Calu3 (cell line): ENCODE measurements around the gene CTF1. TPM values are rescaled to one million over a fixed set of nuclear protein-coding genes. Genes with fewer than 3 reads are reported as not detected.

ENCODE experiments used
- BruUV-seq: library from RNA; stranded (reverse); fragments of 400-500 nt; replicated peaks from 2 replicates; lab custom pipeline; 2021; lab: Mats Ljungman, UMichigan
- CTCF ChIA-PET: fragments of 300-600 bp; sonication (Branson Sonifier 250); formaldehyde crosslinking; loops from one replicate; lab custom pipeline; 2022; ENCODE audit warnings: antibody characterized with exemption; lab: Charles Lee
- DNase-seq: peaks from one replicate; pipeline ENCODE4 v3.0.0; 2022
- H3K27ac Mint-ChIP-seq: one replicate; pipeline ENCODE4 v1.8.0; 2022; ENCODE audit warnings: mixed read lengths; ENCODE audit not compliant: unreplicated experiment
- H3K27me3 Mint-ChIP-seq: one replicate; pipeline ENCODE4 v1.8.0; 2022; ENCODE audit warnings: mixed read lengths; ENCODE audit not compliant: unreplicated experiment
- H3K36me3 Mint-ChIP-seq: one replicate; pipeline ENCODE4 v1.8.0; 2022; ENCODE audit warnings: mild to moderate bottlenecking, moderate library complexity, mixed read lengths; ENCODE audit not compliant: insufficient read depth, unreplicated experiment
- H3K4me1 Mint-ChIP-seq: one replicate; pipeline ENCODE4 v1.8.0; 2022; ENCODE audit warnings: mild to moderate bottlenecking, low read depth, mixed read lengths; ENCODE audit not compliant: unreplicated experiment
- H3K4me3 Mint-ChIP-seq: one replicate; pipeline ENCODE4 v1.8.0; 2022; ENCODE audit warnings: mild to moderate bottlenecking, low read depth, moderate library complexity, mixed read lengths; ENCODE audit not compliant: unreplicated experiment
- H3K9me3 Mint-ChIP-seq: one replicate; pipeline ENCODE4 v1.8.0; 2022; ENCODE audit warnings: low read depth, mixed read lengths; ENCODE audit not compliant: unreplicated experiment
- CTCF ChIP-seq: fragments of 200-600 bp; IDR thresholded peaks from one replicate; pipeline ENCODE4 v1.8.0; 2022; ENCODE audit warnings: antibody characterized with exemption; ENCODE audit not compliant: unreplicated experiment
- intact Hi-C: fragments of 100-400 bp; cut with micrococcal nuclease; formaldehyde crosslinking; loops from one replicate; pipeline ENCODE4 v1.10.0; 2022; ENCODE audit not compliant: unreplicated experiment
- total RNA-seq: library from RNA; stranded (reverse); gene quantifications from 2 replicates; pipeline ENCODE4 v1.2.3, GENCODE V29; 2022

CTF1 gene
- total RNA-seq, 1 experiment from 2014 or later = 1.9 TPM

- Mint-ChIP-seq H3K4me1 (peaks cover 18% of the 10 kb centered on the region), H3K9me3 (peaks cover 2% of the 10 kb centered on the region), H3K27me3 (no peaks in the 10 kb centered on the region), H3K27ac (no peak overlapping the region), H3K36me3 (peaks cover 5% of the 10 kb centered on the region), H3K4me3 (no peak overlapping the region)
- no peak for DNase-seq
- no TSS peak for BruUV-seq
- no peak for TF ChIP-seq CTCF
- intact Hi-C loops = no loop called here
- CTCF ChIA-PET = no interaction called here
Measured at GRCh38 chr16:30907064-30907463, 10.7 kb downstream of the CTF1 start.

GRCh38 chr16:30910427-30911029, 14.1 kb downstream of the CTF1 start:
- no peaks in the 10 kb centered on the region for H3K27me3 Mint-ChIP-seq
- no peaks in the 10 kb centered on the region for H3K4me1 Mint-ChIP-seq
- no TSS peak for BruUV-seq
- H3K36me3 Mint-ChIP-seq = no peaks in the 10 kb centered on the region
- CTCF ChIA-PET = no interaction called here
- intact Hi-C loops = no loop called here
- no peak for TF ChIP-seq CTCF
- DNase-seq = no peak
- H3K9me3 Mint-ChIP-seq = no peaks in the 10 kb centered on the region
- no peak overlapping the region for H3K27ac Mint-ChIP-seq
- no peak overlapping the region for H3K4me3 Mint-ChIP-seq

- BruUV-seq = no TSS peak
- H3K4me3 Mint-ChIP-seq = no peak overlapping the region
- no peaks in the 10 kb centered on the region for H3K27me3 Mint-ChIP-seq
- no peak overlapping the region for H3K27ac Mint-ChIP-seq
- intact Hi-C loops = no loop called here
- H3K4me1 Mint-ChIP-seq = no peaks in the 10 kb centered on the region
- H3K36me3 Mint-ChIP-seq = no peaks in the 10 kb centered on the region
- CTCF ChIA-PET = interaction anchor here (0.6 kb wide), 1 partner anchor 71 kb away, joined by 5 read pairs; no protein-coding TSS in a partner anchor
- H3K9me3 Mint-ChIP-seq = no peaks in the 10 kb centered on the region
- no peak for TF ChIP-seq CTCF
- DNase-seq = no peak
Measured at GRCh38 chr16:30912794-30913412, 16.5 kb downstream of the CTF1 start.

GRCh38 chr16:30914830-30915229, 18.4 kb downstream of the CTF1 start:
- no peaks in the 10 kb centered on the region for H3K4me1 Mint-ChIP-seq
- TF ChIP-seq CTCF = no peak
- no TSS peak for BruUV-seq
- no peaks in the 10 kb centered on the region for H3K36me3 Mint-ChIP-seq
- H3K27ac Mint-ChIP-seq = no peak overlapping the region
- no peak overlapping the region for H3K4me3 Mint-ChIP-seq
- CTCF ChIA-PET = no interaction called here
- H3K9me3 Mint-ChIP-seq = no peaks in the 10 kb centered on the region
- no peak for DNase-seq
- intact Hi-C loops = no loop called here
- no peaks in the 10 kb centered on the region for H3K27me3 Mint-ChIP-seq
